D341Med (cell line): ENCODE data around the gene TMEM121B.

Source experiments
- DNase-seq: peaks from one replicate; pipeline ENCODE4 v3.0.0; 2012; ENCODE audit warnings: low spot score

The TMEM121B gene

DNA sequence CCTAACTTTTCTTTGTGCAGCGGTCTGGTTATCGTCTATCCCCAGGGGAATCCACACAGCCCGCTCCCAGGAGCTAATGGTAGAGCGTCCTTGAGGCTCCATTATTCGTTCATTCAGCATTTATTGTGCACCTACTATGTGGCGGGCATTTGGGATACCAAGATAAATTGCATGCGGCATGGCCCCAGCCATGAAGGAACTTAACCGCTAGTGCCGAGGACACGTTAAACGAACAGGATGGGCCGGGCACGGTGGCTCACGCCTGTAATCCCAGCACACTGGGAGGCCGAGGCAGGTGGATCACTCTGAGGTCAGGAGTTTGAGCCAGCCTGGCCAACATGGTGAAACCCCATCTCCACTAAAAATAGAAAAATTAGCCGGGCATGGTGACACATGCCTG, 11.2 kb downstream of the TMEM121B start:
- no peak for DNase-seq

DNA sequence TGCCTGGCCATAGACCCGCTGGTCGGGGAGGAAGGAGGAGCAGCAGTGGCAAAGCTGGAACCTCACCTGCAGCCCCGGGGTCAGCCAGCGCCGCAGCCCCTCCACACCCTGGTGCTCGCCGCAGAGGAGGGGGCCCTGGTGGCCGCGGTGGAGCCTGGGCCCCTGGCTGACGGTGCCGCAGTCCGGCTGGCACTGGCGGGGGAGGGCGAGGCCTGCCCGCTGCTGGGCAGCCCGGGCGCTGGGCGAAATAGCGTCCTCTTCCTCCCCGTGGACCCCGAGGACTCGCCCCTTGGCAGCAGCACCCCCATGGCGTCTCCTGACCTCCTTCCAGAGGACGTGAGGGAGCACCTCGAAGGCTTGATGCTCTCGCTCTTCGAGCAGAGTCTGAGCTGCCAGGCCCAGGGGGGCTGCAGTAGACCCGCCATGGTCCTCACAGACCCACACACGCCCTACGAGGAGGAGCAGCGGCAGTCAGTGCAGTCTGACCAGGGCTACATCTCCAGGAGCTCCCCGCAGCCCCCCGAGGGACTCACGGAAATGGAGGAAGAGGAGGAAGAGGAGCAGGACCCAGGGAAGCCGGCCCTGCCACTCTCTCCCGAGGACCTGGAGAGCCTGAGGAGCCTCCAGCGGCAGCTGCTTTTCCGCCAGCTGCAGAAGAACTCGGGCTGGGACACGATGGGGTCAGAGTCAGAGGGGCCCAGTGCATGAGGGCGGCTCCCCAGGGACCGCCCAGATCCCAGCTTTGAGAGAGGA, 11.9 kb downstream of the TMEM121B start:
- peak; percentile 26 for DNase-seq

DNA sequence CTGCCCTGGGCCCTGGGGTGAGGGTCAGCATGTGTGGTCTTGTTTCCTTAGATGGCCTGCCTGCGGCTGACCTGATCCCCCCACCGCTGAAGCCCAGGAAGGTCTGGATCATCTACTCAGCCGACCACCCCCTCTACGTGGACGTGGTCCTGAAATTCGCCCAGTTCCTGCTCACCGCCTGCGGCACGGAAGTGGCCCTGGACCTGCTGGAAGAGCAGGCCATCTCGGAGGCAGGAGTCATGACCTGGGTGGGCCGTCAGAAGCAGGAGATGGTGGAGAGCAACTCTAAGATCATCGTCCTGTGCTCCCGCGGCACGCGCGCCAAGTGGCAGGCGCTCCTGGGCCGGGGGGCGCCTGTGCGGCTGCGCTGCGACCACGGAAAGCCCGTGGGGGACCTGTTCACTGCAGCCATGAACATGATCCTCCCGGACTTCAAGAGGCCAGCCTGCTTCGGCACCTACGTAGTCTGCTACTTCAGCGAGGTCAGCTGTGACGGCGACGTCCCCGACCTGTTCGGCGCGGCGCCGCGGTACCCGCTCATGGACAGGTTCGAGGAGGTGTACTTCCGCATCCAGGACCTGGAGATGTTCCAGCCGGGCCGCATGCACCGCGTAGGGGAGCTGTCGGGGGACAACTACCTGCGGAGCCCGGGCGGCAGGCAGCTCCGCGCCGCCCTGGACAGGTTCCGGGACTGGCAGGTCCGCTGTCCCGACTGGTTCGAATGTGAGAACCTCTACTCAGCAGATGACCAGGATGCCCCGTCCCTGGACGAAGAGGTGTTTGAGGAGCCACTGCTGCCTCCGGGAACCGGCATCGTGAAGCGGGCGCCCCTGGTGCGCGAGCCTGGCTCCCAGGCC, 12.7 kb downstream of the TMEM121B start:
- DNase-seq, result peak; percentile 30

DNA sequence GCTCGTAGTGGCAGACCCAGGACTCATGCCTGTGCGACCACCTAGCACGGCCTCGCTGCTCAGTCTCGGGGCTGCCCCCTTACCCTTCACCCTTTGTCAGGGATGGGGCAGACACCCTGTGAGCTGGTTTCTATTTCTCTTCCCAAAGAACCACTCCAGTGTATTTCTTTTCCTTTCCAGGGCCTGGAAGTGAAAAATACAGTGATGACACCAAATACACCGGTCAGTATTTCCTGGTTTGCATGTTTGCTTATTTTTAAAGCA, 13.7 kb downstream of the TMEM121B start:
- DNase-seq, result no peak

DNA sequence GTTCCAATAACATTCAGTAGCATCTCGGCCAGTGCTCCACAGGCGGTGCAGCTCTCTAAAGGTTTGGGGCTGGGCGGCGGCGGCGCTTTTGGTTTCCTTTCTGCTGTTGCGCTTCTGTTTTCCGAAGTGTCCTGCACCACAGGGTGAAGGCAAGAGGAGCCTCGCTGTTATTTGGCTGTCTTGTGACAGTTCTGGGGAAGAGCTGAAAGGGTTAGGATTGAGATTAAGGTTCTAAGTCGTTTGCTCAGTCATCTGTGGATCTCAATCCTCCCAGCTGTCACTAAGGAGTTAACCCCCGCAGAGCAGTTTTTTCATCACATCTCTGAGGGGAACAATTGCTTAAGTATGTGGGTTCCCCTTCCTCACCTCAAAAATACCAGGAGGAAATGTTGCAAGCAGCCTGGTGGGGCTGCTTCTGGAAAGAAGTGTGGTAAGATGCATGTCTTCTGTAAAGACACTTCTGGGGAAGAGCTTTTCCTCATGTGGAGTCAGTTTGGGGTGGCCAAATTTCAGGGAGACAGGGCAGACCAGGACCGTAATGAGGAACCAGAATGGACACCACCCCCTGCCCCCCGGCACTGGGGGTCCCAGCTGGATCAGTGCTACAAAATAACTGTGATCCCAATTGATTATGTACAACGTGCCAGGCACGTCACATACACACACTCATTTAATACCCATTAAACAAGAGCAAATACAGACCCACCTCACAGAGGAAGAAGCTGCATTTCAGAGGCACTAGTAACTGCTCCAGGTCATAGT, 14.2 kb downstream of the TMEM121B start:
- no peak for DNase-seq

DNA sequence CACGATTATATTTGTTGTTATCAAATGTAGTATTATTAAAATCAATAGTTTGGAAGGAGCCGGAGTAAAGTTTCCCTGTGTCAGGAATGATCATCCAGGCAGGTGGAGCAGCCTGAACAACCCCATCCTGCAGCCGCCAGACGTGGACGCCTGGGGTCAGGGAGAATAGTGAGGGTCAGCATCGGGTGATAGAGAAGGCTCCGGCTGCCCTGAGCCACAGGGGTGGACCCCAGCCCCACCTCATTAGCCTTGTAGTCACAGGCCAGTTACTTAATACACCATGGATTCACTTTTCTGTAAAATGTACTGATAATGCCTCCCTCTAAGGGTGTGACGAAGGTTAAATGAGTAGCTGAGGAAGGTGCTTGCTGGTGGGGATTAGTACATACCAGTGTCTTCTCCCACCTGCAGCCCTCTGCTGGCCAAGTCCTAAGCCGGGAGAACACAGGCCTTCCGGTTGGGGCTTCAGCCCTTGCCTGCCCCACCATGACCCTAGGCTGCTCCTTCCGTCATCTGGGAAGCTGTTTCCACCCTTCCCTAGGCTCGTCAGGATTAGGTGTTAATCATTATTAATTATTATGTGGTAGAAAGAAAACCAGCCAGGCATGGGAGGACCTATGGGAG, 14.9 kb downstream of the TMEM121B start:
- peak; percentile 52 for DNase-seq

DNA sequence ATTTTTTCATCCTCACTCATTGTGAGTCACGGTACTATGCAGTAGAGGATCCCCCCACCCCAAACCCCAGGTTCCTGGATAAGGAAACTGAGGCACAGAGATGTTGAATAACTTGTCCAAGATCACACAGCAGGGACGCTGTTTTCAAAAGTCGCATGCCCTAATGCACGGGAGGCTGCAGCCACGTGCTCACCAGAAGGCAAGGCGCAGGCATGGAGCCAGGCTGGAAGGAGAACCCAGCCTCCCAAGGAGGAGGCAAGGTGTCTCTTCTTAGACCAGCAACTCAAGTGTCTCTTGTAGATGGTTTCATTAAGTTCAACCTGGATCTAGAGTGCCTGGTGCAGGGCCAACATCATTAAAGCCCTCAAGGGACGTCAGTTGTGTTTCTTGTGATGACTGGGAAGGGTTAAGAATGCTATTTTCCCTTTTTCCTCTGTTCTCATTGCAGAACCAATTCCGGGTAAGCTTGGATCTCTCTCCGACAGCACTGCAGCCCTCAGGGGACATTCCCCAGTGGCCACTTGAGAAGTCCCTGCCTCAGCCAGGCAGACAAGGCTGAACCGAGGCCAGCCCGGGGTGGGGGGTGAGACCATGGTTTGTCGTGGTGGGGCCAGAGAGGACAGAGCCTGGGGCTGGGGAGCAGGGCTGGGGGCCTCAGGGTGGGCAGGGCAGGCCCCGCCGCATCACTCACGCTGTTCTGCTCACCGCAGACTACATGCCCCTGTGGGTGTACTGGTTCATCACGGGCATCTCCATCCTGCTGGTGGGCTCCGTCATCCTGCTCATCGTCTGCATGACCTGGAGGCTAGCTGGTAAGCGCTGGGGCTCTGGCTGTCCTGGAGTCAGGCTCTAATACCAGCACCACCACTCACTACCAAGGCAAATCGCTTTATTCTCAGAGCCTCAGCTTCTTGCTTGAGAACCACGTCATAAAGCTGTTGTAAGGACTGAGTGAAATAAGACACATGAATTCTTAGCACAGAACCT, 15.7 kb downstream of the TMEM121B start:
- peak; percentile 27 for DNase-seq

DNA sequence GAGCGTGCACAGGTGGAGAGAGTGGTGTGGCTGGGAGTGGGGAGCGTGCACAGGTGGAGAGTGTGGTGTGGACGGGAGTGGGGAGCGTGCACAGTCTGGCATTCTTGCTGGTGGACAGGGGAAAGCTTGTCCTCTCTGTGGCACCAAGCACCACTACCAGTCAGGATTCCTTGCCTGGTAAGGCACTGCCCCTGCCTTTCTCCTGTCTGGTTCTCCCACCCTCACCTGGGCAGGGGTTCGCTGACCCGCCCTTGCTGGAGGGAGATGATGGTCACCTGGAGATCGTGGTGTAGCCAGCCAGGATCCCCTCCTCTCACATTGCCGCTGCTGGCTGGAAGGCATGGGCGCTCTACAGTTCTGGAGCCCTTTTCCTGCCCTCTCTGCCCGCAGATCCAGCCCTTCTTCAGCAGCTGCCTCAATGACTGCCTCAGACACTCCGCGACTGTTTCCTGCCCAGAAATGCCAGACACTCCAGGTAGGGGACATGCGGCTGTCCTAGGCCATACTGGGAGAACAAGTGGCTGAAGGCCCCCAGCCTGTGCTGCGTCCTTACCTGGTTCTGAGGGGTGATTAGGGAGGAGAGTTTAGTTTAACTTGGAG, 16.7 kb downstream of the TMEM121B start:
- DNase-seq, result no peak

DNA sequence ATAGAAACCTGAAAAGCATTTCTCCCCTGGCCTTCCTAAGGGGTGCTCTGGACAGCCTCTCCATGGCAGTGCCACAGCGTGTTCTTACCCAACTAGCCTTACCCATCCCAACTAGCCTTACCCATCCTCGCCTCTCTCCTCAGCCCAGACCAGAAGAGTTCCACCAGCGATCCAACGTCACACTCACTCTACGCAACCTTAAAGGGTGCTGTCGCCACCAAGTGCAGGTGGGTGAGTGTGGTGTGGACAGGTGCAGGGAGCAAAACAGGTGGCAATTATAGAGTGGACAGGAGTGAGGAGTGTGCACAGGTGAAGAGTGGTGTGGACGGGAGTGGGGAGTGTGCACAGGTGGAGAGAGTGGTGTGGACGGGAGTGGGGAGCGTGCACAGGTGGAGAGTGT, 17.8 kb downstream of the TMEM121B start:
- DNase-seq, result peak; percentile 8

DNA sequence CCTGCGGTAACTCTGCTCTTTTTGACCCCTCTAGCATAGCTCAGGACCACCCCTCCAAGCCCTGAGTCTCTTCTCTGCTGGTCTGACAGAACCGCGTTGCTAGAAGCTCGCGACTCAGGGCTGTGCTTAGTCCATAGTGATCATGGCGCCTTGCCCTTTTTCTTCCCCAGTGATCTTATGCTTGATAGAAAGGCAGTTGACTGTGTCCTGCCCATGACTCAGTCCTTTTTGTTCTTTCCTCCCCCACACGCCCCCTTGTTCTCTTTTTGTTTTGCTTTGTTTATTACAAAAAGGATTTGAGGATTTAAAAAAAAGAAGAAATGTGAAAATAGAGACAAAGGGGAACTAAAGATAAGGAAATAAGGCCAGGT, 18.9 kb downstream of the TMEM121B start:
- DNase-seq, result no peak

DNA sequence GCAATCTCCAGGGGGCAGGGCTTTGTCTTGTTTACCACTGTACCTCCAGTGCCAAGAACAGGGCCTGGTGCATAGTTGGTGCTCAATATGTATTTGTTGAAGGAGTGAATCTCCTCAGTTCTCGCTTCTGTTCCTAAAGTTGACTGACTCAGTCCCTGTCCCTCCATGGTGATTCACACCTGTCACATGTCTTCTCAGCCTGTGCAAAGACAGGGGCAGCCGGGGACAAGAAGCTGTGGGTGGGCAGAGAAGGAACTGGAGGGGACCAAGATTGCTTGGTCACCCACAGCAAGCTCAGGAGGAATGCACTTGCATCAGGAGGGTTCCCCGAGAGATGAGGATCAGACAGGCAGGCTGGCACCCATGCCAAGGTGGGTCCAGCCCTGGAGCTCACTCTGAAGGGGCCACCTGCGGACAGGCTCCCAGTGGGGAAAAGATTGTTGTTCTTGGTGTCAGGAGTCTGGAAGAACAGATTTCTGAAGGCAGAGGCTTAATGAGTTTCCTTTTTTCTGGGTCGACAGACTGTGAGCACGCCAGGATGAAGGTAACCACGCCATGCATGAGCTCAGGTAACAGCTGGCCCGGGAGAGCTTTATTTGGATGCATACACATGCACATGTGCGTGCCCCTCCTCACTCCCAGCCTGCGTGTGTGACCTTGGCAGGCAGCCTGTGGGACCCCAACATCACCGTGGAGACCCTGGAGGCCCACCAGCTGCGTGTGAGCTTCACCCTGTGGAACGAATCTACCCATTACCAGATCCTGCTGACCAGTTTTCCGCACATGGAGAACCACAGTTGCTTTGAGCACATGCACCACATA, 19.5 kb downstream of the TMEM121B start:
- DNase-seq, result no peak

DNA sequence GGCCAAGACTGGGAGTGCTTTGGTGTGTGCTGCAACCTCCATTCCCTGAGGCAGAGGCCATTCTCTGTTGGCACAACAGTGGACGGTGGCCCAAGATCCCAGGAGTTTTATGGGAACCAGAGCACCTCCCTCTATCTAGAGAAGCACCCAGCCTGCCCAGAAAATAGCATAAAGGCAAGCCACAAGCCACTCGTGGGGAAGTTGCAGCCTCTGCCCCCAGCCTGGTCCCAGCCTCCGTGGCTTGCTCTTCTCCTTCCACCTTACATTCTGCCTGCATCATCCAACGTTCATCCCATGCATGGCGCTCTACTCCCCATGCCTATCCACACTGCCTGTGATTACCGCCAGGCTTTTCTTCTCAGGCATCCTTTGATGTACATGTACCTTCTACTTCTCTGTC, 20.5 kb downstream of the TMEM121B start:
- DNase-seq, result no peak

DNA sequence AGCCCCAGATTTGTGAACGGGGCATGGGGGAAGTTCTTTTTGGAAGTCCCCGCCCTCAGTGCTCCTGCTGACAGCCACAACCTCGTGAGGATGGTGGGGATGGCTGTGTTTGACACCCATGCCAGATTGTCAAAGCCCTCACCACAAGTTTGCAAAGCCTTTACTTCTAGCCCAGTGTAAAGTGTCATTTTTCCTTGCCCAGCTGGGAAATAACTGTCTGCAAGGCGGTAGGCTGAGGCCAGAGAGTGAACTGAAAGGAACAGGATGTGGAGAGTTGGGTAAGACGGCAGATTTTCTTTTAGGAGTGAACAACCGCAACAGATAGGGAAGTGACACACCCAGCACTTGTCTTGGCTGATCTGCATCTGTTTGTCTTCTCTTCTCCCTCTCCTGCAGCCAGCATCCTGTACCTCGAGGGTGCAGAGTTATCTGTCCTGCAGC, 22.8 kb downstream of the TMEM121B start:
- no peak for DNase-seq

DNA sequence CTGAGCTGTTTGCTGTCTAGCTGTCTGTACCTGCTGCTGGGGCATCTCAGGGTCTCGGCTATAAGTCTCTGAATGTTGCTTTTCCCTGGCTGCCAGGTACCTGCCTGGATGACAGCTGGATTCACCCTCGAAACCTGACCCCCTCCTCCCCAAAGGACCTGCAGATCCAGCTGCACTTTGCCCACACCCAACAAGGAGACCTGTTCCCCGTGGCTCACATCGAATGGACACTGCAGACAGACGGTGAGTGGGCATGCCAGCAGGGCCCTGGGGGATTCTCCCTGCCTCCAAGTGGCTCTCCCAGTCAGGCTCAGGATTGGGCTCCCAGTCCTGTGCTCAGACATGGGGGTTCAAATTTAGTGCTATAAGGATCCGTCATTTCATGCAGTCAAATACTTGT, 23.5 kb downstream of the TMEM121B start:
- no peak for DNase-seq

DNA sequence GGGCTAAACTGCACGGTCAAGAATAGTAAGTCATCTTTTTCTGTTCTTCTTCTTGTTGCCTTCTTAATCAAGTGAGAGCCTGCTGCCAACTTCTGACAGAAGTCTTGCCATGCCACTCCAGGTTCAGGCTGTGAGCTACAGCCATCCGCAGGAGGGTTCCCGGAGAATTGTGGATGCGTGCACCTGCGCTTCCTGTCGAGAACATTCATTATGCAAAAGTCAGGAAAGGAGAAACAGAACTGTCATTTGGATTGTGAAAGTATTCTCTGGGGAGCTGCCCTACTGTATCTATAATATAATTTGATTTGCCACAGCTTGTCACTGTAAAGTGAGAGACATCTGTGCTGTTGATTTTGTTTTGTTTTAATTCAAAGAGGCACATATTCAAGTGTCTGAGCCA, 24.1 kb downstream of the TMEM121B start:
- no peak for DNase-seq

DNA sequence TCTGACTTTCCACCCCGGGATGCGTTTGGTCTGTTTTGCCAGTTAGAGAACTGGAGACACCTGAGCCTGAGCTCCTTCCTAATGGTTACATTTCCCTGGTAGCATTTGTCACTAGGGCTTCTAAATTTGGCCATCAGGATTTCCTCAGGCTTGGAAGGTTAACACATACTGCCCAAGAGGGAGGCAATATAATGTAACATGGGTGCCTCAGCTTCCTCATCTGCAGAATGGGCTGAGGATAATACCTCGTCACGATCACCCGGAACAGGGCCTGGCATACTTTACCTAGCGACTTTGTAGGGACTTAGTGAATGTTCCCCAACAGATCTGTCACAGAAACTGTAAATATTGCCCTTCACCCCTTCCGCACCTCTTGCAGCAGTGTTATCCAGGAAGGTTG, 25.1 kb downstream of the TMEM121B start:
- no peak for DNase-seq

DNA sequence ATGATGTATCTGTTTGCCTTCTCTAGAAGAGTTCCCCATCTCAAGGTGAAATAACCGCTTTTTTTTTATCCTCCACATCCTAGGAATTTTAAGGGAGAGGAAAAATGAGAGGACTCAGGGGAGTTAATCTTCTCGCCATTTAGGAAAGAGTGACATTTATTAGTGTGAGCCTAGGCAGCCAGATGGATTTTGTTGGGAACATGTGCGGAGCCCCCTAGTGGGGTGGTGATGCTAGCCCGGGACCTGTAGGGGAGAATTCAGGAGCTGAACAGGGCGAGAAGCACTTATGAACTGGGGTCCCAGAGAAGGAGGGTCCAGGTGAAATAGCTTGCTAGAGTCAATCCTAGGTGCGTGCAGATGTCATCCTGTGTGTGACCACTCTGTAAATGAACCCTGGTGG, 25.6 kb downstream of the TMEM121B start:
- peak; percentile 73 for DNase-seq

DNA sequence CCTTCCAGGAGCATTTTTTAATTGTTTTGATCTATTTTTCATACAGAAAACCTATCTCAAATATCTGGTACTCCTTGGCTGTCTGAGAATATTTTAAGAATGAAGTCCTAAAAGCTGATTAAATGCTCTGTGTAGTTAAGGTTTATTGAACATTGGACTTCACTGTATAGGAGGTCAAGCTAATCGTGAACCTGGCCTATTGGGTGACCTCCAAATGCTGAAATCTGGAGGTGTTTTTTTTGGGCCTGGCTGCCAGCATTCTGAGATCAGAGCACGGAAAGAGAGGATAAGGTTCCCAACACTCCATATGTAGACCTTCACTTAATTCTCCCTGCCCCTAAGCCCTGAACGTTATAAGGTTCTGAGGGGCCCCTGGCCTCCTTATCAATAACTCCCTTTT, 28.1 kb downstream of the TMEM121B start:
- no peak for DNase-seq

DNA sequence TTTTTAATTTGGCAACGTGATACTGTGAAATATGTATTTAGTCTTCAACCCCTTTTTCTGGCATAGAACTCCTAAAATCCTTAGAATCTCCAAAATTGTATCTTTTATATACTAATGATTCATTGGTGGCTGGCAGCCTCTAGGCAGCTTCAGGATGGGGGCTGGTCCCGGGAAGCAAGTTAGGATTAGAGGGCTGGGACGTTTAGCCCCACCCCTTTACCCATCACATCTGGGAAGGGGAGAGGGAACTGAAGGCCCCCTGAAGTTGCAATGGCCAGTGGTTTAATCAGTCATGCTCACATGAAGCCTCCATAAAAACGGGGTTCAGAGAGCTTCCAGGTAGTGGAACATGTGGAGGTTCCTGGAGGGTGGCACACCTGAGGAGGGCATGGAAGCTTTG, 29.3 kb downstream of the TMEM121B start:
- no peak for DNase-seq

DNA sequence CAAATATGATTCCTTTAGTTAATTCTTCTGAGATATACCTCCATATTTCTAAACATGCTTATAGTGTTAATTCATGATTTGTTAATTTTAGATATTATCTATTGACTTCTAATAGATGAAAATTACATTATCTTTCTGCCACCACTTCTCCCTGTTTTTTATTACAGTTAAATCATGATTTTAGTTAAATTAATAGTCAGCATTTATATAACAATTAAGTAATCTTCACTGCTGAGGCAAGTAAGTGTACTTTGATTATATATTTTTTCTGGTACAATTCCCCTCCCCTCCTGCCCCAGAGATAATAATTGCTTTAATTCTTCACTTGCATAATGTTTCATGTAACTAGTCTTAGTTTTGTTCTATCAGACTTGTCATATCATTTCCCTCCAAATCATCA, 30.6 kb downstream of the TMEM121B start:
- no peak for DNase-seq
